DMS 273 (cell line): Measurements from ENCODE around the gene SYVN1.
A peak's percentile ranks its signal among the peaks of the same experiment; 100 is the strongest.
"Not testable (repeated sequence)": the region's sequence is repeated elsewhere in the genome, so short reads cannot be mapped to it uniquely, and the experiment has no call there.

Experiments used
- DNase-seq: peaks from one replicate; lab custom pipeline; 2025; ENCODE audit not compliant: unreplicated experiment; lab: John Stamatoyannopoulos, UW

Gene SYVN1

DNA sequence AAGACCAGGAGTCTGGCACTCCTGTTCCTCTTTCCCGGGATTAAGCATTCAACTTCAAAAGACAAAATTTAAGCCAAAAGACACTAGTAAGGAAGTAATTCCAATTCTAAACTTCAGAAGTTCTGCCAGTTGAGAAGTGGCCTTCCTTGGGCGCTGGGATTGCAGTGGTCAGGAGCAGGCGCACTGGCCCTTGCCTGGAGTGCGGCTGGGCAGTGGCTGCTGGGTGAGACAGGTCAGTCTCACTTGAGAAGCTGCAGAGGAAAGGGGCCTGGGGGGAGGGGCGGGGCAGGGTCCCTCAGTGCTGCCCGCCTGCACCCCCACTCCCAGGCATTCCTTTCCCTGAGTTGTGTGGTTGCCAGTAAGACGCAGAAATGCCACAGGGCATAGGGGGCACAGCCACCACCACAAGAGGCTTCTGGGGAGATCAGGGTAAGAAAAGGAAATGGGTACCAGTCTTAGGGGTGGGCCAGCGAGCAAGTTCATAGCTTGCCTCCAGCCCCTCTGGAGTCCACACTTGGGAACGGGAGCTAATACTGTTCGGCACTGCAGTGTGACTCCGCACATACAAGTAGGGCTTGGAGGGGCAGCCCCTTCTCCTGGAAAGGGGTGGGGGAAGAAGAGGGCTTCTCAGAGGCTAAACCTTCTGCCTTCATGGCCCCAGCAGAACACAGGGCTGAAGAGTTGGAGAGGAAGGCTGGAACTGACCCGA is 6.7 kb downstream of the SYVN1 start:
- no peak for DNase-seq

DNA sequence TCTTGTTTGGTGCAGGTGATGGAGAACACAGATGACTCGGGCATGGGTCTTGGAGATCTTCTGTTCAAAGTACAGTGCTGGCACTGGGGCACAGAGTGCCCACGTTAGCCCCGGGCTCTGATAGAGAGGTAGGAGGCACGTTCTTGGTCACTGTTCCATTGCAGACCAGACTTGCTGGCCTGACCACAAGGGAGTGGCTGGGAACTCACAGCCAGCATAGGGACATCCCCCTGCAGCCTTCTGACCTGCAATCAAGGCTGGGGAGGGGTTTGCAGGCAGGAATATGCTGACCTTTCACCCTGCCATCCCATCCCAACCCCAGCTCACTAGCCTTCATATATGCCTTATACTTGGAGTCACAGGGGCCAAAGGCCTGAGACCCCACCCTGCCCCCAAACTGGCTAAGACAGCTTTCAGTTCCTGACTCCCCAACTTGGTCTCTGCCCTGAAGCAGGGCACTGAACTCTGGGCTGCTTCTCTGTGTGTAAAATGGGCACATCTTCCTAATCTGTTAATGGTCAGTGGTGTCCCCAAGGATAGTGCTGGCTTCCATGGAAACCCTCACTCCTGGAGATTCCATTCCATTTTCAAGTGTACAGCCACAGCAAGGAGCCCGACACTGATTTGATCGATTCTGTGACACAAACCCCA is 7.6 kb downstream of the SYVN1 start:
- DNase-seq, result no peak

DNA sequence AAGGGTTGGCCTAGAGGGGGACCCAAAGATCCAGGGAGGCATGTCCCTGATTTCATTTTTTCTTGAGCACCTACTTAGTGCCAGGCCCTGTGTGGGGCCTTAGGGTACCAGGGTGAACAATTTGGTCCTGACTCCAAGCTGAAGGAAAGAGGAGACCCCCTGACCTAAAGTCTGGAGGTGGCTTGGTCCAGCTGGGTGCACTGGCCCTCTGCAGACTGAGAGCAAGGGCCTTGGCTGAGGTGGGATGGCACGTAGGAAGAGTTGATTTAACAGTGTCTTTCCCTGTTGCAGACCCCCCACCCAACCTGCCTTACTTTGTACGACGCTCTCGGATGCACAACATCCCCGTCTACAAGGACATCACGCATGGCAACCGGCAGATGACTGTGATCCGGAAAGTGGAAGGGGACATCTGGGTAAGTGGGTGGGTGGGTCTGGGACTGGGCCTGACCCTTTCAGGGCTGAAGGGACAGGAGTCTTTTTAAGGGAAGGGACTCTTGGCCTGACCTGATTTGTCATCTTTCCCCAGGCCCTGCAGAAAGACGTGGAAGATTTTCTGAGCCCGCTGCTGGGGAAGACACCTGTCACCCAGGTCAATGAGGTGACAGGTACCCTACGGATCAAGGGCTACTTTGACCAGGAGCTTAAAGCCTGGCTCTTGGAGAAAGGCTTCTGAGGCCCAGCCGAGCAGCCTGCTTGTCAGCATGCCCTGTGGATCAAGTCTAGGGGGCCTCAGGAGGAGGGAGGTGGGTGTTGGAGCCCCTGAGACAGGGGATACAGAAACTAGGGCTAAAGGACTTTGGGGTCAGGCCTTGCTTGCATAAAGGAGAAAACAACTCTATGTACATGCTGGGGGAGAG is 8.9 kb downstream of the SYVN1 start:
- DNase-seq, result no peak

DNA sequence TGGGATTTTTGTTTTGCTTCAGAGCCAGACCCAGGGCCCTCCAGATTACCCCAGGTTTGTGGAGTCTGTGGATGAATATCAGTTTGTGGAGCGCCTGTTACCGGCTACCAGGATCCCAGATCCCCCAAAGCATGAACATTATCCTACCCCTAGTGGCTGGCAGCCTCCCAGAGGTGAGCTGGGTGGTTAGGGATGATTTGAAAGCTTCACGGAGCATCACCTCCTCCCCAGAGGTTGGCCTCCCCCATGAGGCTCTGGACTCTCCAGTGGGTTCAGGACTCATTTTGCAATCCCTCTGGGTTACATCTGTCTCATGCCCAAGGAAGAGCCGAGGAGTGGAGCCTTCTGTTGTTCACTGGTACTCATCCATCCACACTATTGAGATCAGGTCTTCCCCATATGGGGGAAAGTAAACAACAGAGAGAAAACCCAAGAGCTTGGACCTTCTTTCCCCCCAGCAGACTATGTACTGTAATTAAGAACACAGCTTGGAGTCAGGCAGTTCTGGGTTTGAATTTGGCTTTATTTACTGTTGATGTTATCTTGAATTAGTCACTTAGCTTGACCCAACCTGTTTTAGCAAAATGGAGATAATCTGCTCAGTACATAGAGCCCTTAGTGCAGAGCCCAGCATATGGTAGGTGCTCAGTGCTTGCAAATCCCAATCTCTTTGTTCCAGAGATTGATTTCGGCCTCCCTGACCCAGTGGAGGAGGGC is 9.7 kb downstream of the SYVN1 start:
- no peak for DNase-seq

DNA sequence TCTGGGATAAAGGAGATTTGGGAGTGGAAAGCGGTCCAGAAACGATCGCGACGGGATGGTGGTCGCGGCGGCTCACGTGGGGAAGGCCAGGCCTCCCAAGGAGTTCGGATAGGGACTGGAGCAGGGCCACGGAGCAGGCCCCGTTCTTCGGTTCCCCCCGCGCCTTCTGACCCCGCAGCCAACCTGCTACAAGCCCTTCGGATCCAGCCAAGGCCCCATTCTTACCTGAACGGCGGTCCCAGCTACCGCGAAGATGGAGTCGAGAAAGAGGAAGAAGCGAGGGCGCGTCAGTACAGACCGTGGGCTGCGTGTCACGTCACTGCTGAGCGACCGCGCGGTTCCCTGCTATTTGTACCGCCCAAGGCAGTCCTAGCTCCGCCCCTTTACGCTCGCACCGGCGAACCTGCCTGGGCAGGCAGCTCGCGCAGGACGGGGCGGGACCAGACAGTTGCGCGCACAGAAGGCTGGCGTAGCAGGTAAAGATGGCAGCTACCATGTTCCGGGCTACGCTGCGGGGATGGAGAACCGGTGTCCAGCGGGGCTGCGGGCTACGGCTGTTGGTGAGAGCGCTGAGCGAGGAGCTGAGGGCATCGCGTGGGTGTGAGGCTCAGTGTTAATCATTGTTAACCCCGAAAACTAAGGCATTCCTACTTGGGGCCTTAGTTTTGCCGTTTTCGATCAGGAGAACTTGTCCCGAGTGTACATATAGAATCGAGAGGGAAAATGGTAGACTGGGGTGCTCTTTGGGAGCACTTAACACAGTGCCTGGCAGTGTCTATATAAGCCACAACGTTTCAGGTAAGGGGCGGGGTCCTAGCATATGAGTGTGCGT is 12.2 kb downstream of the SYVN1 start, which contains the start of the genes FAU and MRPL49:
TSS of gene FAU (minus strand) at position 270 of the 832 bp plus-strand sequence. CDS start 321 bp downstream, outside the sequence.
TSS of gene MRPL49 (plus strand) at position 457 of the 832 bp plus-strand sequence. CDS start at position 483, 26 bp downstream.
- peak; percentile 97 for DNase-seq

DNA sequence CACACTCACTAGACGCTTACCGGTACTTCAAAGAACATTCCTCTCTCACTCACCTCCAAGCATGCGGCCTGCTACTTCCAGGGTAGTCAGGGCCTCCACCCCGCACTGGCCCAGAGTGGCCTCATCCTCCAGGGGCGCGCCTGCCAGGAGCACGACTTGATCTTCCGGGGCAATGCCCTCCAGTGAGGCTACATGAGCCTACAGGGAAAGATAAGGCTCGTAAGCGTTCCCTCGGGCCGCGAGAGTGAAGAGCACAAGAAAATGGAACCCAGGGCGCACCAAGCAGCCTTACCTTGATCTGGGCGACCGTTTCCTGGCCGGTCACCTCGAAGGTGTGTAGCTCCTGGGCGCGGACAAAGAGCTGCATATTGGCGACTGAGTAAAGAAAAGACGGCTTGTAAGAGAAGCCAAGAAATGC is 12.9 kb downstream of the SYVN1 start:
- DNase-seq, result no peak

DNA sequence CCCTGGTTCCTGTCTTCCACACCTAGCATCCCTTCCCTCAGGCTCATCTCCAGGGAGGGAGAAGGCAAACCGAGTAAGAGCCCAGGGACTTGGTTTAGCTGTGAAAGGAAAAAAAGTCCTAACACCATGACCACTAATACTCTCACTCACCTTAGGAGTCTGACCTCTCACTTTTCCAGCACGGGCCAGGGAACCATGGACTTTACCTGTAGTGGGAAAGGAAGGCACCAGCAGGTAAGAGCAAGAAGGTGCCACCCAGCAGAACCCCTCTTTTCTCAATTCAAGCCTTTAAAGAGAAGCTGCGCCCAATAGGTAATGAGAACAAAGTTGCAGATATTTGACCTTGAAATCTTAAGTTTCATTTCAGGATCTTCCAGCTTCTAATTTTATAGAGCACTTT is 13.5 kb downstream of the SYVN1 start:
- no peak for DNase-seq

DNA sequence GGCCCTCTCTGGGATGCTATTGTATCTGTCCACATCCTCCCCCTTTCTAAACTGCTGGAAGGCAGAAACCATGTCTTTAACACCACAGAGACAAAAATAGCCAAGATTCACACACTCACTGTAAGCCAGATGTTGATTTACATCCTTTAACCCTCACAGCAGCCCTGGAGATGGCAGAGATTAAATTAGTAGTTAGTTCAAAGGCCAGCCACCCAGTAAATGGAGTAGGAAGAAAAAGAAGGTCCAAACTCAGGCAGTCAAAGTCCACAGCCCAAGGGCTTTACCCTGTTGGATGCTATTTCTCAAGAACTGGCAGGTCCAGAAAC is 14.7 kb downstream of the SYVN1 start:
- no peak for DNase-seq

DNA sequence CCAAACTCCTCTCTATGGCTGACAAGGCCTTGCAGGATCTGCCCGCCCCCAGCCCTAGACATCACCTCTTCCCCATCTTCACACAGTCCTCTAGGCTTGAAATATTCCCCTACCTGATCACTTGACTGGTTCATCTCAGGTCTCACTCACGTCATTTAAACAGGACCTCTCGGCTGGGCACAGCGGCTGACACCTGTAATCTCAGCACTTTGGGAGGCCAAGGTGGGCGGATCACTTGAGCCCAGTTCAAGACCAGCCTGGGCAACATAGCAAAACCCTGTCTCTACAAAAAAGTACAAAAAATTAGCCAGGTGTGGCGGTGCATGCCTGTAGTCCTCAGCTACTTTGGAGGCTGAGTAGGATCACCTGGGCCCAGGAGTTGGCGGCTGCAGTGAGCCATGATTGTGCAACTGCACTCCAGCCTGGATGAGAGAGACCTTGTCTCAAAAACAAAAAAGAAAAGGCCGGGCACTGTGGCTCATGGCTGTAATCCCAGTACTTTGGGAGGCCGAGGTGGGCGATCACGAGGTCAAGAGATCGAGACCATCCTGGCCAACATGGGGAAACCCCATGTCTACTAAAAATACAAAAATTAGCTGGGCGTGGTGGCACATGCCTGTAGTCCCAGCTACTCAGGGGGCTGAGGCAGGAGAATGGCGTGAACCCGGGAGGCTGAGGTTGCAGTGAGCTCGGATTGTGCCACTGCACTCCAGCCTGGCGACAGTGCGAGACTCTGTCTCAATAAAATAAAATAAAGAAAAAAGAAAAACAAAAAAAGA is 15.2 kb downstream of the SYVN1 start:
- DNase-seq, result not testable (repeated sequence)

DNA sequence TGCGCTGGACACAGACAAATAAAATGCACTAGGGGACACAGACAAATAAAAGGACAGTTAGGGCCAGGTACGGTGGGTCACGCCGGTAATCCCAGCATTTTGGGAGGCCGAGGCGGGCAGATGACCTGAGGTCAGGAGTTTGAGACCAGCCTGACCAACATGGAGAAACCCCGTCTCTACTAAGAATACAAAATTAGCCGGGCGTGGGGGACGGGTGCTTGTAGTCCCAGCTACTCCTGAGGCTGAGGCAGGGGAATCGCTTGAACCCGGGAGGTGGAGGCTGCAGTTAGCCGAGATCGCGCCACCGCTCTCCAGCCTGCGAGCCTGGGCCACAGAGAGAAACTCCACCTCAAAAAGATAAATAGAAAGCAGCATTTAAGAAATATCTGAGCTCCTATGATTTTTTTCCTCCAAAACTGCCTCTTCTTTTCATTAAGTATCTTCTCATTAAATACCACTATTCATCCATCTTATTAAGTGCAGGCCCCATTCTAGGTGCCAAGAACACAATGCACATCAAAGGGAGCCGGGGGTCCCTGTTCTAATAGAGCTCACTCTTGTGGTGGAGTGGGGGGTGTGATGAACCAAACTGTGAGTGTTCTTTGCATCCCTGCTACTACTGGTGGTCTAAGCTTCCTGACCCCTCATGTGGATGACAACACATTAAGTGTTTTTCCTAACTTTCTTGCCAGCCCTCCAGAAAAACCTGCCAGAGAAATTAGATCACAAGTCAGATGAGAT is 16.1 kb downstream of the SYVN1 start:
- DNase-seq, result peak; percentile 47

DNA sequence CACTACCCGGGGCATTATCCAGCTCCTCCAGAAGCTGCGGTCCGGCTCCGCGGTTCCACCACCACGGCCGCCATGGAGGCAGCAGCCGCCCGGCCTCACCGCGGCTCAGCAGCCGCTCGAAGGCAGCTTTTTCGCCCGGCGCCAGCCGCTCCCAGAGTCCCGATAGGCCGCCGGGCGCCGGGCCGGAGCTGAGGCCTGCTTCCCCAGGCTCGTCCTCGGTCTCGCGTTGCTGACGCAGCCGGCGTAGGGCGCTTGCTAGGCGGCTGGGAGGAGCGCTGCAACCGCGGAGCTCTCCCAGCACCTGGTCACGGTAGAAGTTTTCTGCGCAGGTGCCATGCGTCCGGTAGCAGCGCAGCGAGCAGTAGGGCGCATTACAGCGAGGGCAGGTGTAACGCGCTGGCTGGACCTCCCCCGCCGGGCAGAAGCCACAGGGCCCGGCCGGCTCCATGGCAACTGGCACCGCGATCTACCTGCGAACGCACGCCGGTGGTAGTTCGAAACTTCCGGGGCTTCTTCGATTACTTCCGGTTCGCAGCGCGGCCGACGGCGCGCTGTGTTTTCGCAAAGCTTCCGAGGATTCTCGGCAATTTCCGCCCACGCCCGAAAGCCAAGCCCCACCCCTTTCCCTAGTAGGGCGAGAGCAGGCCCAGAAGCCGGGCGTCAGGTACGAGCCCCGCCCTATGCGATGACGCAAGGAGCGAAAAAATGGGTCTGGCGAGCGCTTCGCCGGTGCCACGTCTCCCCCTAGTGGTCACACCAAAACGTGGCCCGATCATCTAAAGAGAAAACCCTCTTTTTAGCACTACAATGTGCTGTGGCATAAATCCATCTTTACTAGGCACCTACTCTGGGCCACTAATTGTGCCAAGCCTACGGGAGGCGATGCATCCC is 16.9 kb downstream of the SYVN1 start, which contains the start of gene ZNHIT2:
TSS of gene ZNHIT2 (minus strand) at position 496 of the 891 bp plus-strand sequence. CDS start at position 448, 48 bp downstream.
- DNase-seq, result peak; percentile 99

DNA sequence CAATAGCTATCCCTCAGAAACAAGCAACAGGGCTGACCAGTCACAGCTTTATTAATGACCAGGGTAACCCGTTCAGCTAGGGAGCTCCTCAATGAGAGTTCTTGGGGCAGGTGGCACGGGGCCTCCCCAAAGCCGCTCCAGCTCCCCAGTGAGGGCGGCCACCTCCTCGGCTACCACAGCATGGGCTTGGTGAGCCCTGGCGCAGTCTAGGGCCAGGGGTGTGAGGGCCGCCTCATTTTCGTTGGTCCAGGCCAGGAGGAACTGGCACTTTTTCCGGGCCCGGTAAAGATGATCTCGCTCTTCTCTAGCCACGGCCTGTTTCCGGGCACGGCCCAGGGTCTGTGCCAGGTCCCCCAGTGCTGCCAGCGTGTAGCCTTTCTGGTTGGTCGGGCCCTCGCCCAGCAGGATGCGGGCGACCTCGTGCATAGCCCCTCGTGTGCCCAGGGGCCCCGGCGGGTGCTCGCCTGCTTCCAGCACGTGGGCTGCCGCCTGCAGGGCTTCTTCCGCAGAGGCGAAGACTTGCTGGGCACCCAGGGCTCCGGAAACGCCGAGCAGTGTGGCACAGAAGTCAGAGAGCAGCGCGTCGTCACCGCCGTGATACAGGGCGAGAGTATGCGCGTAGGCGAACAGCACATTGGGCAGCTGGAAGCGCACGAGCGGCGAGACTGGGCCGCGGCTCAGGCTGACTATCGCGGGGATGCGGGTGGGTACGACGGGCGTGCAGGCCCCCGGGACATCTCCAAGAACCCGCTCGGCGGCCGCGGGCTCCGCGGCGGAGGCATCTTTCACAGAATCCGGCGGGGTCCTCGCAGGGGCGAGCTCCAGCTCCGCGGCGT is 17.7 kb downstream of the SYVN1 start:
- peak; percentile 53 for DNase-seq

DNA sequence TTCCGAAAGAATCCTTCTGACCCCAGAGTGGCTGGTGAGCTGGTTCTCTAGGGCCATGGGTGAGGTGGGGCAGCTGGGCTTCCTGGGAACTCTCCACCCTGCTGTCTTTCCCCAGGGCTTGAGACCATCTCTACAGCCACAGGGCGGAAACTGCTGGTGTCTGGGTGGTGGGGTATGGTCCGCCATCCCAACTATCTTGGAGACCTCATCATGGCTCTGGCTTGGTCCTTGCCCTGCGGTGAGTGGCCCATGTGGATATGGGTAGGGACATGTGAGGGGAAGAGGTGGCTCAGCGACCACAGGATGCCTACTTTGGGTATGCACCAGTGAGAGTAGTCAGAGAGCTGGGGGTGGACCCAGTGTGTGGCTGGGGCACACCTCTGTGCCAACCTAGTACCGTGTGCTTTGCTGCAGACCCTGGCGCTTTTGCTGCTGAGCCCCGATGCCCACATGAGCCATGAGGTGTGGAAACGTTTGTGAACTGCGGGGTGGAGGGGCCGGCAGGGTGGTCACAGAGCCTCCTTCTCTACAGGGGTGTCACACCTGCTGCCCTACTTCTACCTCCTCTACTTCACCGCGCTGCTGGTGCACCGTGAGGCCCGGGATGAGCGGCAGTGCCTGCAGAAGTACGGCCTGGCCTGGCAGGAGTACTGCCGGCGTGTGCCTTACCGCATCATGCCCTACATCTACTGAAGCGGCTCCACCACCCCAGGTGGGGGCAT is 18.8 kb downstream of the SYVN1 start:
- no peak for DNase-seq

DNA sequence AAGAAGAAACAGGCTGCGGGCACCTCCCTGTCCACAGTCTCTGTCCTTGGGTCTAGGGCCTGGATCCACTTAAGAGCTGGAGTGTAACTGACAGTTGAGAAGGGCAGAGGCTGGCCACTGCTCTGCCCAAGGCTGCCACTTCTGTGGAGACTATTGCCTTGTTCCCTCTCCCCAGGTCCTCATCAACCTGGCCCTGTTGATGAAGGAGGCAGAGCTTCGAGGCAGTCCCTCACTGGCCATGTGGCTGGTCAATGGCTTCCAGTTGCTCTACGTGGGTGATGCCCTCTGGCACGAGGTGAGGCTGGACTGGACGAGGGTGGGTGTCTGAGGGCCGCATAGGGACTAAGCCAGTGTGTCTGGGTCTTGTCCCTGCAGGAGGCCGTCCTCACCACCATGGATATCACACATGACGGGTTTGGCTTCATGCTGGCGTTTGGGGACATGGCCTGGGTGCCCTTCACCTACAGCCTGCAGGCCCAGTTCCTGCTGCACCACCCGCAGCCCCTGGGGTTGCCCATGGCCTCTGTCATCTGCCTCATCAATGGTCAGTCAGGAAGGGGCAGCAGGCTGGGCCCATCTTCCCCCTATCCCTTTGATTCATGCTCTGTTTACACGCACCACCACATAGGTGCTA is 19.7 kb downstream of the SYVN1 start:
- no peak for DNase-seq

DNA sequence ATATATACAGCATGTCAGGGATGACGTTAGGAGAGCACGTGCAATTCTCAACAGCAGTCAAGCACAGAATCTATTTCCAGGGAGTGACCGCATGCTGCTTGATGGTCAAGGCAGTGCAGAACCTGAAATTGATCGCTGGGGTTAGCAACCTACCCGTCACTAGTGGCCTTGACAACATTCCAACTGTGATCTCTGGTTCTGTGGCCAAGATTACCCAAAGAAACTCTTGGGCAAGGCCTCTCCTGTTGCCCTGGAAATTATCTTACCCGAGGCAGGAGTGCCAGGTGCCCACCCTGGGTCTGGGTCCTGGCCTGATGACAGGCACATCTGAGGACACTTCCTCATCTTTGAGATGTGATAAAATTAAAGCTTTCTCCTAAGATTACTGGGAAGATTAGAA is 20.5 kb downstream of the SYVN1 start:
- no peak for DNase-seq

DNA sequence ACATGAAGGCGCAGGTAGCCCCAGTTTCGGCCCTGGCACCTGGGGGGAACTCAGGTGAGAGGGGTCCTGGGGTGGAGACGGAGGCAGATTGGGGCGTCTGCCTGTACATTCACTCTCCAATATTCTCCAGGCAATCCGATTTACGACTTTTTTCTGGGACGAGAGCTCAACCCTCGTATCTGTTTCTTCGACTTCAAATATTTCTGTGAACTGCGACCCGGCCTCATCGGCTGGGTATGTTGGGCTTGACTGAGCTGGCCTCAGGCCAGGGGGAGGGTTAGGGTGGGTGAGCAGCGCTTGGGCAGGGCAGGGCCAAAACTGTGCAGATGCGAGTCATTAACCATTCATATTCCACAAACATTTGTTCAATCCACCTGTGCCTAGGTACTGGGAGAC is 21.0 kb downstream of the SYVN1 start:
- peak; percentile 55 for DNase-seq
